ENCODE measurements around the gene CCDC90B.

DNA sequence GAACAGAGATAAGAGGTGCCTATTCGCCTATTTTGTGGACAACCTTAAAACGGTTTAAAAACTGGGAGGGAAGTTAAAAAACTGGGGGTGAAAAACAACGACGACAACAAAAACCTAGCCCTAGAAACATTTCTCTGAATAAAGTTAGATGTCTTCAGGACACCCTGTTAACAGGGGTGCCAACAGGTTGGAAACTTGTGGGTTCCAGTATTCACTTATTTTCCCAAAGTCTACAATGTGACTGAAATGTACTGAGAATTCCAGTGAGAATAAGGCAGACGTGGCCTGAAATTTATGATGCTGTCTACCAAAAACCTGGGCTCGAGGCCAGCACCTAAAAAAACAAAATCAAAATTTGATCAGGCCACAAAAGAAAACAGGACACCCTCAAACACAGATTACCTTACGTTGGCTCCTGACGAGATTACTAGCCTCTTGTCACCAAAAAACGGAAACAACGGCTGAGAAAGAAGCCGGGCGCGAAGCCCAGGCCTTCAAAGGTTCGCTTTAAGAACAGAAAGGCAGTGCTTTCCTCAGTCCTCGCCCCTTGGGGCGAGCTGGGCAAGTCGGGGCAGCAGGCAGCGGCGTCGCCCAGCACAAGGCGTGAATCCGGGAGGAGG, 906 bp downstream of the CCDC90B start:
- no peak for TF ChIP-seq FOXK2 (IDR thresholded peaks at IDR 0.05)
- TF ChIP-seq SP1 (IDR thresholded peaks at IDR 0.05) = no peak
- TF ChIP-seq SUZ12 (IDR thresholded peaks at IDR 0.05) = no peak
- TF ChIP-seq, protein P1, sequence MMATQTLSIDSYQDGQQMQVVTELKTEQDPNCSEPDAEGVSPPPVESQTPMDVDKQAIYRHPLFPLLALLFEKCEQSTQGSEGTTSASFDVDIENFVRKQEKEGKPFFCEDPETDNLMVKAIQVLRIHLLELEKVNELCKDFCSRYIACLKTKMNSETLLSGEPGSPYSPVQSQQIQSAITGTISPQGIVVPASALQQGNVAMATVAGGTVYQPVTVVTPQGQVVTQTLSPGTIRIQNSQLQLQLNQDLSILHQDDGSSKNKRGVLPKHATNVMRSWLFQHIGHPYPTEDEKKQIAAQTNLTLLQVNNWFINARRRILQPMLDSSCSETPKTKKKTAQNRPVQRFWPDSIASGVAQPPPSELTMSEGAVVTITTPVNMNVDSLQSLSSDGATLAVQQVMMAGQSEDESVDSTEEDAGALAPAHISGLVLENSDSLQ (IDR thresholded peaks at IDR 0.05) = no peak
- TF ChIP-seq FOXM1 (IDR thresholded peaks at IDR 0.05; ENCODE audit: borderline replicate concordance) = no peak
- no peak for TF ChIP-seq BHLHE40 (IDR thresholded peaks at IDR 0.05; ENCODE audit: borderline replicate concordance)
- no peak for TF ChIP-seq LEF1 (IDR thresholded peaks at IDR 0.05; ENCODE audit: borderline replicate concordance)
- TF ChIP-seq ARNT (IDR thresholded peaks at IDR 0.05) = no peak
- TF ChIP-seq NFRKB (IDR thresholded peaks at IDR 0.05) = no peak
- no peak for TF ChIP-seq ELF4 (IDR thresholded peaks at IDR 0.05)
- no peak for TF ChIP-seq TARDBP (IDR thresholded peaks at IDR 0.05)
- no peak for TF ChIP-seq HDGF (IDR thresholded peaks at IDR 0.05; ENCODE audit: borderline replicate concordance)
- no peak for TF ChIP-seq CTBP1 (IDR thresholded peaks at IDR 0.05; ENCODE audit: borderline replicate concordance)

Data from HEK293T (cell line).